Gastrocnemius medialis (tissue), 4 donors: ENCODE data around the gene LRRC3B.

Experiments used
- POLR2A ChIP-seq, 2 donors: fragments of 450-650 bp; IDR thresholded peaks; one replicate each; pipeline ENCODE4 v1.6.1; 2017; ENCODE audit warnings: antibody characterized with exemption in 2 of 2, mild to moderate bottlenecking in 2 of 2, moderate library complexity in 2 of 2
- TF ChIP-seq, protein P1 (sequence below), 5 experiments: fragments of 450-650 bp in 3 of 5; fragments of 200-600 bp in 2 of 5; sonication (generic) in 2 of 5; IDR thresholded peaks in 4 of 5; conservative IDR thresholded peaks in 1 of 5; 1 replicate in 4 of 5; 2 replicates in 1 of 5; pipeline ENCODE4 v1.5.1; 2016 to 2019; ENCODE audit warnings: antibody characterized with exemption in 5 of 5, mild to moderate bottlenecking in 3 of 5, moderate library complexity in 3 of 5

- TF ChIP-seq, protein P1, sequence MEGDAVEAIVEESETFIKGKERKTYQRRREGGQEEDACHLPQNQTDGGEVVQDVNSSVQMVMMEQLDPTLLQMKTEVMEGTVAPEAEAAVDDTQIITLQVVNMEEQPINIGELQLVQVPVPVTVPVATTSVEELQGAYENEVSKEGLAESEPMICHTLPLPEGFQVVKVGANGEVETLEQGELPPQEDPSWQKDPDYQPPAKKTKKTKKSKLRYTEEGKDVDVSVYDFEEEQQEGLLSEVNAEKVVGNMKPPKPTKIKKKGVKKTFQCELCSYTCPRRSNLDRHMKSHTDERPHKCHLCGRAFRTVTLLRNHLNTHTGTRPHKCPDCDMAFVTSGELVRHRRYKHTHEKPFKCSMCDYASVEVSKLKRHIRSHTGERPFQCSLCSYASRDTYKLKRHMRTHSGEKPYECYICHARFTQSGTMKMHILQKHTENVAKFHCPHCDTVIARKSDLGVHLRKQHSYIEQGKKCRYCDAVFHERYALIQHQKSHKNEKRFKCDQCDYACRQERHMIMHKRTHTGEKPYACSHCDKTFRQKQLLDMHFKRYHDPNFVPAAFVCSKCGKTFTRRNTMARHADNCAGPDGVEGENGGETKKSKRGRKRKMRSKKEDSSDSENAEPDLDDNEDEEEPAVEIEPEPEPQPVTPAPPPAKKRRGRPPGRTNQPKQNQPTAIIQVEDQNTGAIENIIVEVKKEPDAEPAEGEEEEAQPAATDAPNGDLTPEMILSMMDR (IDR thresholded peaks at IDR 0.05 in 4 of 5, conservative IDR thresholded peaks at IDR 0.05 in 1 of 5): no peak
- no peak for TF ChIP-seq POLR2A (IDR thresholded peaks at IDR 0.05)
Measured at GRCh38 chr3:26704736-26705135, 82.2 kb downstream of the LRRC3B start.
